Measurements from ENCODE around the gene ARHGAP24.

GRCh38 chr4:85644061-85644460 is 169.1 kb downstream of the ARHGAP24 start:
- TF ChIP-seq EZH2 (optimal IDR thresholded peaks at IDR 0.05; ENCODE audit: low read depth, low read length) (no peak), CTCF (IDR thresholded peaks at IDR 0.05; ENCODE audit: low read length) (no peak), EZH2phosphoT487 (IDR thresholded peaks at IDR 0.05; ENCODE audit: low read length) (no peak)

Measured in MM.1S (cell line).